GM21381 (cell line): ENCODE data around the gene MPPED2.

Source experiments
- ATAC-seq: cut with Tn5 transposase; IDR thresholded peaks from one replicate; pipeline ENCODE4 v1.9.1; 2021; ENCODE audit warnings: mild to moderate bottlenecking, moderate library complexity; ENCODE audit not compliant: unreplicated experiment

Gene MPPED2

DNA sequence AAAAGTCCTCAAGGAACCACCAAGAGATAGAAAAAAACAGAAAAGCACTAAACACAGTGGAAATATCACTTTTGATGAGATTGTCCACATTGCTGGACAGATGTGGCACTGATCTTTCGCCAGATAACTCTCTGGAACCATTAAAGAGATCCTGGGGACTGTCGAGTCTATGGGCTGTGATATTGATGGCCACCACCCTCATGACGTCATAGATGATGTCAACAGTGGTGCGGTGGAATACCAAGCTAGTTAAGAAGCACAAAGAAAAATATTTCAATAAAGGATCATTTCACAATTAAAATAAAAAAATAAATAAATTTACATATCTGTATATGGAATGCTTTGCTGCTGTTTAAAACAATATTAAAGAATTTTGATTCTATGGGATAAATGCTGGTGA lies 217.8 kb downstream of the MPPED2 start:
- no peak for ATAC-seq

DNA sequence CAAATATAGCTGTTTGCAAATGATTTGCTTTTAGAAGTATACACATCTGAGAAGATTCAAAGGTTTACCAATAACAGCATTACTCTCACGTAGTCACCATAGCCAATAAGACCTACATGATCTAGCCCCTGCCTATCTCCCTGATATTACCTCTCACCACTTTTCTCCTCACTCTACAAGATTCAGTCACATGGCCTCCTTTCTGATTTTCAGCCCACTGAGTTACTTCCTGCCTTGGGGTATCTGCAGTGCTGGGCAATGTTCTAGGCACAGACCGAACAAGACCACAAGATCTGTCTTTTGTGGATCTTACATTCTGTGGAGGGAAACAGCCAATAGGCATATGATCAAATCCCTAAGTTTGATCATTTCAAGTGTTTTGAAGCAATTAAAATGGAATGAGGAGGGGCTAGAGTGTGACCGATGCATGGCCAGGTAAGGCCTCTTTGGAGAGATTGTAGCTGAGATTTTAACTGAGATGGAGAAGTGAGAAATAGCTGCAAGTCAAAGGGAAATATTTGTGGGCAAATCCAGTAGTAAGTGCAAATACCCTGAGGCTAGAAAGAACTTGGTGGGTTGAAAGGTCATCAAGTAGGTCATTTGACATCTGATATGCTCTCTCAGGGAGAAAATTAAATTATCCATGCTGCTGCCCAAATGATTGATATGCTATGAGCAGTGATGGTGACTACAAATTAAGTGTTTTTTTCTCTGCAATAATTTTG lies 220.2 kb downstream of the MPPED2 start:
- ATAC-seq, result peak; percentile 61

DNA sequence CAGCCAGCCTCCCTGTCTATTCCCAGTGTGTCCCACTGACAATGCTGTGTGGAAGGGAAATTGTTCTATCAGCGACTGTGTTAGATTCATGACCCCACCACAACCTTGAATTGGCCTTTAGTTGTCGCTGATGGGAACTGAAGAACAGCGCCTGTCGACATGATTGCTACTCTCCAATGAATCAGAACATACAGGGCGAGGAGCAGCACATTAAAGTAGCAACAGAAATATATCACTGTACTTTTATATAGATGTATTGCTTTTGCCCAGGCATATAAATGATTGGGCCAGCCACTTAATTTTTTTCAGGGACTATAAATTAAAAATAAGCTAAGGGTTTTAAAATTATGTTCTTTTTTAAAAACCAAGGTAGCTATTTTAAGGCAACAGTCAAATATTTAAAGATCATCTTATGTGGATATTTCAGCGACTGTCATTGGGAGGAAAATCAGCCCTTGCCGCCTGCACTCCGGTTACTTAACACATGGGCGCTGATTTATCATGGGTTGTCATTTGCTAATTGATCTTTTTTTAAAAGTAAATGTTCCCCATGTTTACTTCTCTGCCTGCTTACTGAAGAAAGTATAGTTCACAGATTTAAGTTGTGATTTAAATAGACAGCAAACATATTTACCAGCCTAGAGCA lies 221.2 kb downstream of the MPPED2 start:
- ATAC-seq, result no peak

DNA sequence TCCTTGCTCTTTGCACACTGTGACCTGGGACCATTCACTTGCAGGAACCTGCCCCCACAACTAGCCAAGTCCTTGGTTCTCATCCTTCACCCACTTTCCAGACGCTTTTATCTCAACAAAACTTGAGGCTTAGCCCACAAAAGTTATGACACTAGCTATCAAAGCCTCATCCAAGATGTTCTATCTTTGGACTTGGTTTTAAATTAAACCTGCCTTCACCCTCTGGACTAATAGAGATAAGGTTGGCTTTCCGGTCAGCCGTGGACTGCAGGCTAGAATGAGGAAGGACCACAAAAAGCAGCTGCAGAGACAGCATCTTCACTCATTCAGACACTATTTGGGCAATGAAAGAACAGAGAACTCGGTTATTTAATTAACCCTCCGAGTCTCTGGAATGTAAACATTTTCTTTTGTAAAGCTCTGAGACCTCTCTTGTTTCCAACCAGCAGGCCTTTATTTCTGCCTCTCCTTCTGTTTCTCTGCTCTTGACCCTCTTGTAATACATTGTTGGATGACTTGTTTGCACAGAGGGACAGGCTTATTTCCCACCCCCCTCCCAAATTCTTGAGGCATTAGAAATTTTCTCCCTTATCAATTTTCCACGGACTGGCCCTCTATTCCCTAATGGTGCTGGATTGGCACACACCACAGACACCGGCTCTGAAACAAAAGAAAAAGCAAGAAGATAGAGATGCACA lies 221.9 kb downstream of the MPPED2 start:
- ATAC-seq, result no peak

DNA sequence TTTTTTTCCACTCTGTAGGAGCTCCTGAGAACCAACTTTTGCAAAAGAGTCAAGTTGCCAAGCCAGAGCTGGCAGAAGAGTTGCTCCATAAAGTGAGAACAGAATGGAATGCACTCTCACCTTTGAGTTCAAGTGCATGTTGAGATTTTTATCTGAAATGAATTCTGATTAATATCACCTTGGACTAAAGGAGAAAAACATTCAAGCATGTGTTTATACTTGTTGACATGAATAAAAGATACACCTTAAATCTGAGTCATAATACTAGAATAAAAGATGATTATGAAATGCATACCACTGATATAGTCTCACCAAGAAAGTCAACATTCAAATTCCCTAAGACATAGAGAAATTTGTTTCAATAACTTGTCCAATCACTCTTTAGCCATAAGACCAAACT lies 225.4 kb downstream of the MPPED2 start:
- ATAC-seq, result no peak
